Loucy (cell line): ENCODE data around the gene CAMK2N2.

ENCODE experiments used
- H2AFZ ChIP-seq: fragments of 200-600 bp; sonication (generic); 2 replicates; pipeline ENCODE4 v1.6.0; 2016; ENCODE audit warnings: antibody characterized with exemption, mild to moderate bottlenecking, low read length, moderate library complexity
- H3F3A ChIP-seq: fragments of 200-600 bp; 2 replicates; pipeline ENCODE4 v1.6.0; 2016; ENCODE audit warnings: antibody characterized with exemption, low read depth, mild to moderate bottlenecking
- H3K27me3 ChIP-seq: fragments of 200-600 bp; sonication (generic); 2 replicates; pipeline ENCODE4 v1.6.1; 2014; ENCODE audit warnings: low read length, mild to moderate bottlenecking; ENCODE audit not compliant: insufficient read depth, poor library complexity, severe bottlenecking
- H3K36me3 ChIP-seq: fragments of 200-600 bp; sonication (generic); 2 replicates; pipeline ENCODE4 v1.6.1; 2016; ENCODE audit warnings: low read length; ENCODE audit not compliant: insufficient read depth
- H3K4me1 ChIP-seq: fragments of 200-600 bp; sonication (generic); 2 replicates; pipeline ENCODE4 v1.5.1; 2014; ENCODE audit warnings: low read length, mild to moderate bottlenecking; ENCODE audit not compliant: insufficient read depth, poor library complexity, severe bottlenecking
- H3K4me2 ChIP-seq: fragments of 200-600 bp; sonication (generic); 2 replicates; pipeline ENCODE4 v1.6.0; 2014; ENCODE audit warnings: antibody characterized with exemption, low read length, low read depth, mild to moderate bottlenecking; ENCODE audit not compliant: poor library complexity, severe bottlenecking
- H3K4me3 ChIP-seq: fragments of 200-600 bp; sonication (generic); 2 replicates; pipeline ENCODE4 v1.5.1; 2014; ENCODE audit warnings: low read length, mild to moderate bottlenecking, mixed read lengths; ENCODE audit not compliant: poor library complexity, severe bottlenecking
- H3K79me2 ChIP-seq: fragments of 200-600 bp; sonication (generic); 2 replicates; pipeline ENCODE4 v1.6.1; 2014; ENCODE audit warnings: low read length; ENCODE audit not compliant: insufficient read depth
- H3K9ac ChIP-seq: fragments of 200-600 bp; sonication (generic); 2 replicates; pipeline ENCODE4 v1.6.0; 2014; ENCODE audit warnings: mild to moderate bottlenecking, low read depth, low read length, moderate library complexity; ENCODE audit not compliant: poor library complexity, severe bottlenecking
- H3K9me2 ChIP-seq: fragments of 200-600 bp; sonication (generic); replicated peaks from 2 replicates; pipeline ENCODE4 v1.6.1; 2016; ENCODE audit warnings: low read depth, low read length, mixed read lengths
- H3K9me3 ChIP-seq: fragments of 200-600 bp; sonication (generic); 2 replicates; pipeline ENCODE4 v1.6.1; 2014; ENCODE audit warnings: mild to moderate bottlenecking, antibody characterized with exemption, low read length, low read depth; ENCODE audit not compliant: insufficient read depth
- H4K20me1 ChIP-seq: fragments of 200-600 bp; sonication (generic); 2 replicates; pipeline ENCODE4 v1.6.0; 2014; ENCODE audit warnings: antibody characterized with exemption, low read length, mild to moderate bottlenecking; ENCODE audit not compliant: insufficient read depth, poor library complexity, severe bottlenecking
- EZH2phosphoT487 ChIP-seq: fragments of 200-600 bp; IDR thresholded peaks from 2 replicates; pipeline ENCODE4 v1.6.1; 2018; ENCODE audit warnings: antibody characterized with exemption, mild to moderate bottlenecking, moderate library complexity, borderline replicate concordance
- TF ChIP-seq, protein P1 (sequence below): fragments of 200-600 bp; sonication (generic); conservative IDR thresholded peaks from 2 replicates; pipeline ENCODE4 v1.5.1; 2014; ENCODE audit warnings: mild to moderate bottlenecking, antibody characterized with exemption, low read length

Gene CAMK2N2

GRCh38 chr3:184239708-184240107 is 21.6 kb downstream of the CAMK2N2 start:
- no peaks in the 10 kb centered on the region for H3K9me2 ChIP-seq
- H4K20me1 ChIP-seq, result no peaks in the 10 kb centered on the region
- H2AFZ ChIP-seq, result no peak overlapping the region
- no peak overlapping the region for H3K9ac ChIP-seq
- H3K36me3 ChIP-seq, result peaks cover 26% of the 10 kb centered on the region; the same call in 1 of the 2 replicates
- no peaks in the 10 kb centered on the region for H3K4me1 ChIP-seq
- H3K9me3 ChIP-seq, result no peaks in the 10 kb centered on the region
- no peaks in the 10 kb centered on the region for H3K27me3 ChIP-seq
- no peak overlapping the region for H3K4me3 ChIP-seq
- H3K4me2 ChIP-seq, result no peak overlapping the region
- H3K79me2 ChIP-seq, result no peaks in the 10 kb centered on the region
- TF ChIP-seq, protein P1, sequence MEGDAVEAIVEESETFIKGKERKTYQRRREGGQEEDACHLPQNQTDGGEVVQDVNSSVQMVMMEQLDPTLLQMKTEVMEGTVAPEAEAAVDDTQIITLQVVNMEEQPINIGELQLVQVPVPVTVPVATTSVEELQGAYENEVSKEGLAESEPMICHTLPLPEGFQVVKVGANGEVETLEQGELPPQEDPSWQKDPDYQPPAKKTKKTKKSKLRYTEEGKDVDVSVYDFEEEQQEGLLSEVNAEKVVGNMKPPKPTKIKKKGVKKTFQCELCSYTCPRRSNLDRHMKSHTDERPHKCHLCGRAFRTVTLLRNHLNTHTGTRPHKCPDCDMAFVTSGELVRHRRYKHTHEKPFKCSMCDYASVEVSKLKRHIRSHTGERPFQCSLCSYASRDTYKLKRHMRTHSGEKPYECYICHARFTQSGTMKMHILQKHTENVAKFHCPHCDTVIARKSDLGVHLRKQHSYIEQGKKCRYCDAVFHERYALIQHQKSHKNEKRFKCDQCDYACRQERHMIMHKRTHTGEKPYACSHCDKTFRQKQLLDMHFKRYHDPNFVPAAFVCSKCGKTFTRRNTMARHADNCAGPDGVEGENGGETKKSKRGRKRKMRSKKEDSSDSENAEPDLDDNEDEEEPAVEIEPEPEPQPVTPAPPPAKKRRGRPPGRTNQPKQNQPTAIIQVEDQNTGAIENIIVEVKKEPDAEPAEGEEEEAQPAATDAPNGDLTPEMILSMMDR, result no peak
- no peak for TF ChIP-seq EZH2phosphoT487
- no peaks in the 10 kb centered on the region for H3F3A ChIP-seq

- no peak overlapping the region for H3K4me2 ChIP-seq
- no peak overlapping the region for H3K4me3 ChIP-seq
- no peaks in the 10 kb centered on the region for H4K20me1 ChIP-seq
- no peak overlapping the region for H2AFZ ChIP-seq
- no peak overlapping the region for H3K9ac ChIP-seq
- no peaks in the 10 kb centered on the region for H3F3A ChIP-seq
- H3K9me2 ChIP-seq, result no peaks in the 10 kb centered on the region
- TF ChIP-seq, protein P1, result no peak
- TF ChIP-seq EZH2phosphoT487, result no peak
- peaks cover 22% of the 10 kb centered on the region; the same call in 1 of the 2 replicates for H3K36me3 ChIP-seq
- no peaks in the 10 kb centered on the region for H3K27me3 ChIP-seq
- no peaks in the 10 kb centered on the region for H3K4me1 ChIP-seq
- no peaks in the 10 kb centered on the region for H3K9me3 ChIP-seq
- no peaks in the 10 kb centered on the region for H3K79me2 ChIP-seq
Measured at GRCh38 chr3:184239221-184239620, 22.1 kb downstream of the CAMK2N2 start.

DNA sequence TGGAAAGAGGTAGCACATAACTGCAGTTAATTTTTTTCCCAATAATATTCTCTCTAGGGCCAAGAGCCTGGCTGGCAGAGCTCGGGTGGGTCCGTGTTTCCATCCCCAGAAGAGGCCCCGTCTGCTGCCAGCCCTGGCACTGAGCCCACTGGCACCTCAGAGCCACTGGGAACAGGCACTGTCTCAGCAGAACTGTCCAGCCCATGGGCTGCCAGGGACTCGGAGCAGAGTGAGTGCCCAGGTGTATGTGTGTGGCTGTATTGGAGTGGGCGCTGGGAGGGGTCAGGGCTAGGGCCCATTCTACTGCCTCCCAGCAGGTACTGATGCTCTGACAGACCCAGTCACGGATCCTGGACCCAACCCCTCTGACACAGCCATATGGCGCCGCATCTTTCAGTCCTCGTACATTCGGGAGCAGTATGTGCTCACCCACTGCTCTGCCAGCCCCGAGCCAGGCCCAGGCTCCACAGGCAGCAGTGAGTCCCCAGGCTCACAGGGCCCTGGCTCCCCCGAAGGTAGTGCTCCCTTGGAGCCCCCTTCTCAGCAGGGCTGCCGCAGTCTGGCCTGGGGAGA is 23.0 kb downstream of the CAMK2N2 start:
- Histone ChIP-seq H3K27me3 (no peaks in the 10 kb centered on the region), H2AFZ (no peak overlapping the region), H3K9ac (no peak overlapping the region), H3F3A (no peaks in the 10 kb centered on the region), H3K4me2 (no peak overlapping the region), H4K20me1 (no peaks in the 10 kb centered on the region), H3K9me3 (no peaks in the 10 kb centered on the region), H3K79me2 (no peaks in the 10 kb centered on the region), H3K4me3 (no peak overlapping the region), H3K4me1 (no peaks in the 10 kb centered on the region), H3K9me2 (no peaks in the 10 kb centered on the region), H3K36me3 (peaks cover 14% of the 10 kb centered on the region; the same call in 1 of the 2 replicates)
- TF ChIP-seq EZH2phosphoT487, result no peak
- TF ChIP-seq, protein P1, result no peak
